ENCODE measurements around the gene GFI1B.

GRCh38 chr9:133002147-133003070 is 23.9 kb downstream of the GFI1B start:
- TF ChIP-seq CTCF (conservative IDR thresholded peaks at IDR 0.05; ENCODE audit: low read length): no peak
- TF ChIP-seq EZH2phosphoT487 (IDR thresholded peaks at IDR 0.05; ENCODE audit: borderline replicate concordance): no peak

Data from Loucy (cell line).